Measurements from ENCODE around the gene TFEB. TPM values are rescaled to one million over a fixed set of nuclear protein-coding genes. Genes with fewer than 3 reads are reported as not detected.
A peak's percentile ranks its signal among the peaks of the same experiment; 100 is the strongest.

The TFEB gene
- total RNA-seq, 1 experiment from 2014 or later: 6.6 TPM

GRCh38 chr6:41688256-41688965, 47.0 kb downstream of the TFEB start:
- Mint-ChIP-seq H3K4me1 (ENCODE audit: low read depth, unreplicated experiment) (peaks cover 9% of the 10 kb centered on the region), H3K27me3 (ENCODE audit: unreplicated experiment) (no peaks in the 10 kb centered on the region), H3K4me3 (ENCODE audit: low read depth, unreplicated experiment) (no peak overlapping the region), H3K9me3 (ENCODE audit: low read depth, unreplicated experiment) (no peaks in the 10 kb centered on the region), H3K27ac (ENCODE audit: unreplicated experiment) (no peak overlapping the region), H3K36me3 (ENCODE audit: insufficient read depth, unreplicated experiment) (peaks cover 4% of the 10 kb centered on the region)
- BruUV-seq (replicated peaks): no TSS peak
- intact Hi-C loops (cut with micrococcal nuclease; ENCODE audit: unreplicated experiment): no loop called here
- CTCF ChIA-PET: interaction anchor here (0.5 to 1.4 kb wide), 3 partner anchors 18 to 110 kb away, joined by 3 to 4 read pairs (median 3); no protein-coding TSS in a partner anchor
- no peak for DNase-seq
- TF ChIP-seq, protein P1, sequence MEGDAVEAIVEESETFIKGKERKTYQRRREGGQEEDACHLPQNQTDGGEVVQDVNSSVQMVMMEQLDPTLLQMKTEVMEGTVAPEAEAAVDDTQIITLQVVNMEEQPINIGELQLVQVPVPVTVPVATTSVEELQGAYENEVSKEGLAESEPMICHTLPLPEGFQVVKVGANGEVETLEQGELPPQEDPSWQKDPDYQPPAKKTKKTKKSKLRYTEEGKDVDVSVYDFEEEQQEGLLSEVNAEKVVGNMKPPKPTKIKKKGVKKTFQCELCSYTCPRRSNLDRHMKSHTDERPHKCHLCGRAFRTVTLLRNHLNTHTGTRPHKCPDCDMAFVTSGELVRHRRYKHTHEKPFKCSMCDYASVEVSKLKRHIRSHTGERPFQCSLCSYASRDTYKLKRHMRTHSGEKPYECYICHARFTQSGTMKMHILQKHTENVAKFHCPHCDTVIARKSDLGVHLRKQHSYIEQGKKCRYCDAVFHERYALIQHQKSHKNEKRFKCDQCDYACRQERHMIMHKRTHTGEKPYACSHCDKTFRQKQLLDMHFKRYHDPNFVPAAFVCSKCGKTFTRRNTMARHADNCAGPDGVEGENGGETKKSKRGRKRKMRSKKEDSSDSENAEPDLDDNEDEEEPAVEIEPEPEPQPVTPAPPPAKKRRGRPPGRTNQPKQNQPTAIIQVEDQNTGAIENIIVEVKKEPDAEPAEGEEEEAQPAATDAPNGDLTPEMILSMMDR (IDR thresholded peaks at IDR 0.05; ENCODE audit: unreplicated experiment): no peak

DNA sequence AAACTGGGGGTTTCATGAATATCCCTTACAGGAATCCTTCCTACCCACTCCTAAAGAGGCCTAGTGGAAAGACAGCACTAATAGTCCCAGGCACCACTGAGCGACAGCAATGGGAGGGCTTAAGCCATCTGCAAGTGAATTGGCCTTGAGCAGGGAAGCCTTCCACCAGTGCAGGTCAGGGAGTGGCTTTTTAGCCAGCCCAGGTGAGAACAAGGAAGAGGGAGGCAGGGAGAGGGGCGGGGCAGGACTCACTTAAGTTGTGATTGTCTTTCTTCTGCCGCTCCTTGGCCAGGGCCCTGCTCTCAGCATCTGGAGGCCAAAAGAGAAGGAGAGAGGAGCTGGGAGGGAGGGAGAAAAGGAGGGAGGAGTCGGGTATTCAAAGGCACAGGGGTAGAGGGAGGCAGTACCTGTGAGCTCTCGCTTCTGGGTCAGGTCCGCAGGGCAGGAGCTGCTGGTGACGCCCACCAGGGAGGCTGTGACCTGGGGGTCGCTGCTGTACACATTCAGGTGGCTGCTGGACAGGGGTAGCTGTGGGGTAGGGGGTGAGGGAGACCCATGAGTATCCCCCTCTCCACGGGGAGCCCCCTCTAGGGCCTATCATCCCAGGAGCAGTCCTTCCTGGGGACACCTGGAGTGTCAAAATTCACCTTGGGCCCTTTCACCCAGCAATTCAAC, 47.8 kb downstream of the TFEB start:
- CTCF ChIA-PET: interaction anchor here (1.4 kb wide), 1 partner anchor 19 kb away, joined by 3 read pairs; no protein-coding TSS in a partner anchor
- no peaks in the 10 kb centered on the region for H3K9me3 Mint-ChIP-seq (ENCODE audit: low read depth, unreplicated experiment)
- intact Hi-C loops (cut with micrococcal nuclease; ENCODE audit: unreplicated experiment): no loop called here
- H3K27ac Mint-ChIP-seq (ENCODE audit: unreplicated experiment): no peak overlapping the region
- TF ChIP-seq, protein P1 (IDR thresholded peaks at IDR 0.05; ENCODE audit: unreplicated experiment): no peak
- H3K36me3 Mint-ChIP-seq (ENCODE audit: insufficient read depth, unreplicated experiment): peaks cover 7% of the 10 kb centered on the region
- H3K27me3 Mint-ChIP-seq (ENCODE audit: unreplicated experiment): no peaks in the 10 kb centered on the region
- H3K4me3 Mint-ChIP-seq (ENCODE audit: low read depth, unreplicated experiment): no peak overlapping the region
- peaks cover 9% of the 10 kb centered on the region for H3K4me1 Mint-ChIP-seq (ENCODE audit: low read depth, unreplicated experiment)
- no TSS peak for BruUV-seq (replicated peaks)
- peak; percentile 45 for DNase-seq

DNA sequence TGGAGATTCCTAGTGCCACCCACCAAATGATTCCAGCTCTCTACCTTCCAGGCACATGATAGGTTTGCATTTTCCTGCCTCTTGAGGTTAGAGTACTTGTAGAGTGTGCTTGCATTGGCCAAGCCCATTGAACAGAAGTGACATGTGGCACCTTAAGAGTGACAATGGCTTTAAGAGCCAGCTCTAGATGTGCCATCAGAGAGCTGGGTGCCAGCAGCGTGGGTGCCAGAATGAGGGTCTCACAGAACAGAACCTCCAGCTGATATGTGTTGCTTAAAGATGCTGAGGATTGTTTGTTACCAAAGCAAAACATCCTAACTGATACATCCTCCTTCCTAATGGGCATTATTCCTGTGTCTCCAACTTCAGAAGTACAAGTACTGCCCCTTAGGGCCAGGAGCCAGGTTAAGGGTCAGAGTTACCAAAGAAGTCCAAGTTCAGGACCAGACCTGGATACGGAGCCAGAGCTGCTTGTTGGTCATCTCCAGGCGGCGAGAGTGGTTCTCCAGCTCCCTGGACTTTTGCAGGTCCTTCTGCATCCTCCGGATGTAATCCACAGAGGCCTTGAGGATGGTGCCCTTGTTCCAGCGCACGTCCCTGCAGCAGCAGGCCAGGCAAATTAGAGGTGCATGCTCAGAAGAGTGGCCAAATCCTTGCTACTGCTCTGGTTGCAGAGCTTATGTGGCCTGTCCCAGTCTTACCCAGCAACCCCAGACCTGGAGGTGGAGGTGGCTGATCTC, 49.6 kb downstream of the TFEB start:
- TF ChIP-seq, protein P1 (IDR thresholded peaks at IDR 0.05; ENCODE audit: unreplicated experiment): no peak
- Mint-ChIP-seq H3K9me3 (ENCODE audit: low read depth, unreplicated experiment) (no peaks in the 10 kb centered on the region), H3K27ac (ENCODE audit: unreplicated experiment) (no peak overlapping the region), H3K4me3 (ENCODE audit: low read depth, unreplicated experiment) (no peak overlapping the region), H3K36me3 (ENCODE audit: insufficient read depth, unreplicated experiment) (peaks cover 7% of the 10 kb centered on the region), H3K27me3 (ENCODE audit: unreplicated experiment) (no peaks in the 10 kb centered on the region), H3K4me1 (ENCODE audit: low read depth, unreplicated experiment) (peaks cover 9% of the 10 kb centered on the region)
- DNase-seq: no peak
- CTCF ChIA-PET: interaction anchor here (0.5 to 1.4 kb wide), 3 partner anchors 318 to 795 kb away, joined by 3 to 6 read pairs (median 4); no protein-coding TSS in a partner anchor
- BruUV-seq (replicated peaks): no TSS peak
- intact Hi-C loops (cut with micrococcal nuclease; ENCODE audit: unreplicated experiment): no loop called here

- Mint-ChIP-seq H3K36me3 (ENCODE audit: insufficient read depth, unreplicated experiment) (peaks cover 7% of the 10 kb centered on the region), H3K27ac (ENCODE audit: unreplicated experiment) (no peak overlapping the region), H3K9me3 (ENCODE audit: low read depth, unreplicated experiment) (no peaks in the 10 kb centered on the region), H3K4me3 (ENCODE audit: low read depth, unreplicated experiment) (no peak overlapping the region), H3K4me1 (ENCODE audit: low read depth, unreplicated experiment) (peaks cover 6% of the 10 kb centered on the region), H3K27me3 (ENCODE audit: unreplicated experiment) (no peaks in the 10 kb centered on the region)
- BruUV-seq (replicated peaks): no TSS peak
- no peak for DNase-seq
- TF ChIP-seq, protein P1 (IDR thresholded peaks at IDR 0.05; ENCODE audit: unreplicated experiment): no peak
- CTCF ChIA-PET: interaction anchor here (1.4 to 1.9 kb wide), 2 partner anchors 82 to 317 kb away, joined by 4 to 18 read pairs; no protein-coding TSS in a partner anchor
- intact Hi-C loops (cut with micrococcal nuclease; ENCODE audit: unreplicated experiment): no loop called here
These were observed 50.9 kb downstream of the TFEB start for GRCh38 chr6:41684311-41685180.
